Endothelial cell (in vitro differentiated cells): ENCODE results near the gene POLE. TPM values are rescaled to one million over a fixed set of nuclear protein-coding genes. Genes with fewer than 3 reads are reported as not detected.

Experiments
- DNase-seq: peaks from one replicate; pipeline ENCODE4 v3.0.0; 2021; ENCODE audit warnings: low spot score
- H3K27ac Mint-ChIP-seq: one replicate; pipeline ENCODE4 v1.8.0; 2021; ENCODE audit warnings: mixed read lengths, inconsistent platforms; ENCODE audit not compliant: unreplicated experiment
- H3K27me3 Mint-ChIP-seq: one replicate; pipeline ENCODE4 v1.8.0; 2021; ENCODE audit warnings: mild to moderate bottlenecking, moderate library complexity, mixed read lengths, inconsistent platforms; ENCODE audit not compliant: unreplicated experiment
- H3K36me3 Mint-ChIP-seq: one replicate; pipeline ENCODE4 v1.8.0; 2021; ENCODE audit warnings: mild to moderate bottlenecking, low read depth, mixed read lengths, inconsistent platforms; ENCODE audit not compliant: unreplicated experiment
- H3K4me1 Mint-ChIP-seq: one replicate; pipeline ENCODE4 v1.8.0; 2021; ENCODE audit warnings: mild to moderate bottlenecking, mixed read lengths, inconsistent platforms; ENCODE audit not compliant: unreplicated experiment
- H3K4me3 Mint-ChIP-seq: one replicate; pipeline ENCODE4 v1.8.0; 2021; ENCODE audit warnings: mild to moderate bottlenecking, mixed read lengths, inconsistent platforms; ENCODE audit not compliant: unreplicated experiment
- H3K9me3 Mint-ChIP-seq: one replicate; pipeline ENCODE4 v1.8.0; 2021; ENCODE audit warnings: mixed read lengths, inconsistent platforms; ENCODE audit not compliant: unreplicated experiment
- total RNA-seq: library from RNA; stranded (reverse); fragmentation: NEBNext Ultra II Directional; extraction: Animal tissue kit (Norgen Biotek cat#: 25700); gene quantifications from one replicate; pipeline ENCODE4 v1.2.1, GENCODE V29; 2021; ENCODE audit not compliant: unreplicated experiment
- TF ChIP-seq, protein P1 (sequence below): fragments of 200-600 bp; sonication (generic); IDR thresholded peaks from one replicate; pipeline ENCODE4 v1.5.0; 2021; ENCODE audit warnings: antibody characterized with exemption; ENCODE audit not compliant: unreplicated experiment

Gene POLE
- total RNA-seq, 1 donor from 2014 or later, result 137 TPM

DNA sequence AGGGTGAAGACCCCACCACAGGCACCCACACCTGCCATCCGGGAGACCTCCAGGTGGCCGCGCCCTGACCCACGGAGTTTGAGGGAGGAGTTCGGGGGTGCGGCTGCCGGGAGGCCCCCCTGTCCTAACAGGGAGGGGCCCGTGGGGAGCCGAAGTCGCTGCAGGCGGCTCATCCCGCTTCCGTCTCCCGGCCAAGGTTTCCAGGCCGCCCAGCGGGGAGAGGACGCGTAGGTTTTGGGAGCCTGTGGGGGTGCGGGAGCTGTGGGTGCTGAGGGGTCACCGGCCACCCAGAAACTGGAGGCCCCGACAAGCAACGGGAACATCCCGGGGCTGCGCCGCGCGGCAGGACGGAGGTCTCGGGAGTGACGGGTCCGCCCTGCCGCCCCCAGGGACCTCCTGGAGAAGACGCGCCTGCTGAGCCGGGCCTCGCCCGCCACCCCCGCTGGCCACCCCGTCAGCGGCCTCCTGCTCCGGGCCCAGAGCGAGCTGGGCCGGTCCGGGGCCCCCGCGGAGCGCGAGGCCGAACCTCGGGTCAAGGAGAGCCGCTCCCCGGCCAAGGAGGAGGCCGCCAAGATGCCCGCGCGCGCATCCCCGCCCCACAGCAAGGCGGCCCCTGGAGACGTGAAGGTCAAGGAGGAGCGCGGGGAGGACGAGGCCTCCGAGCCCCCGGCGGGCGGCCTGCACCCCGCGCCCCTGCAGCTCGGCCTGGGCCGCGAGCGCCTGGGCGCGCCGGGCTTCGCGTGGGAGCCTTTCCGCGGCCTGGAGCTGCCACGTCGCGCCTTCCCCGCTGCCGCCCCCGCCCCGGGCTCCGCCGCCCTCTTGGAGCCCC lies 104.3 kb downstream of the POLE start:
- no peaks in the 10 kb centered on the region for H3K9me3 Mint-ChIP-seq

DNA sequence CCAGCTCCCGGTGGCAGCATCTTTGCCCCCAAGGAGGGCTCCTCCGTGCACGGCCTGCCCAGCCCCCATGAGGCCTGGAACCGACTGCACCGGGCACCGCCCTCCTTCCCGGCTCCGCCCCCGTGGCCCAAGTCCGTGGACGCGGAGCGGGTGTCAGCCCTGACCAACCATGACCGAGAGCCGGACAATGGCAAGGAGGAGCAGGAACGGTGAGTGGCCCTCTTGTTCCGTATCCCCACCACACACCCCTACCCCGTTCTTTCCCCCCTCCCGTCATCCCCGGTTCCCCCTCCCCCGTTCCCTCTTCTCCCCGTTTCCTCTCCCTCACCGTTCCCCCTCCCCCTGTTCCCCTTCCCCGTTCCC lies 105.1 kb downstream of the POLE start:
- Mint-ChIP-seq H3K9me3 (no peaks in the 10 kb centered on the region), H3K27ac (no peak overlapping the region), H3K36me3 (peaks cover 9% of the 10 kb centered on the region), H3K4me3 (no peak overlapping the region), H3K4me1 (peaks cover 4% of the 10 kb centered on the region), H3K27me3 (peaks cover 8% of the 10 kb centered on the region)
- DNase-seq, result peak; percentile 44
- TF ChIP-seq, protein P1, sequence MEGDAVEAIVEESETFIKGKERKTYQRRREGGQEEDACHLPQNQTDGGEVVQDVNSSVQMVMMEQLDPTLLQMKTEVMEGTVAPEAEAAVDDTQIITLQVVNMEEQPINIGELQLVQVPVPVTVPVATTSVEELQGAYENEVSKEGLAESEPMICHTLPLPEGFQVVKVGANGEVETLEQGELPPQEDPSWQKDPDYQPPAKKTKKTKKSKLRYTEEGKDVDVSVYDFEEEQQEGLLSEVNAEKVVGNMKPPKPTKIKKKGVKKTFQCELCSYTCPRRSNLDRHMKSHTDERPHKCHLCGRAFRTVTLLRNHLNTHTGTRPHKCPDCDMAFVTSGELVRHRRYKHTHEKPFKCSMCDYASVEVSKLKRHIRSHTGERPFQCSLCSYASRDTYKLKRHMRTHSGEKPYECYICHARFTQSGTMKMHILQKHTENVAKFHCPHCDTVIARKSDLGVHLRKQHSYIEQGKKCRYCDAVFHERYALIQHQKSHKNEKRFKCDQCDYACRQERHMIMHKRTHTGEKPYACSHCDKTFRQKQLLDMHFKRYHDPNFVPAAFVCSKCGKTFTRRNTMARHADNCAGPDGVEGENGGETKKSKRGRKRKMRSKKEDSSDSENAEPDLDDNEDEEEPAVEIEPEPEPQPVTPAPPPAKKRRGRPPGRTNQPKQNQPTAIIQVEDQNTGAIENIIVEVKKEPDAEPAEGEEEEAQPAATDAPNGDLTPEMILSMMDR, result no peak

More for the DNA sequence above, 104.3 kb downstream of the POLE start:
- H3K27me3 Mint-ChIP-seq, result peaks cover 8% of the 10 kb centered on the region
- H3K4me1 Mint-ChIP-seq, result peaks cover 4% of the 10 kb centered on the region
- H3K36me3 Mint-ChIP-seq, result peaks cover 7% of the 10 kb centered on the region
- DNase-seq, result no peak
- TF ChIP-seq, protein P1, result no peak
- H3K27ac Mint-ChIP-seq, result no peak overlapping the region
- H3K4me3 Mint-ChIP-seq, result no peak overlapping the region

DNA sequence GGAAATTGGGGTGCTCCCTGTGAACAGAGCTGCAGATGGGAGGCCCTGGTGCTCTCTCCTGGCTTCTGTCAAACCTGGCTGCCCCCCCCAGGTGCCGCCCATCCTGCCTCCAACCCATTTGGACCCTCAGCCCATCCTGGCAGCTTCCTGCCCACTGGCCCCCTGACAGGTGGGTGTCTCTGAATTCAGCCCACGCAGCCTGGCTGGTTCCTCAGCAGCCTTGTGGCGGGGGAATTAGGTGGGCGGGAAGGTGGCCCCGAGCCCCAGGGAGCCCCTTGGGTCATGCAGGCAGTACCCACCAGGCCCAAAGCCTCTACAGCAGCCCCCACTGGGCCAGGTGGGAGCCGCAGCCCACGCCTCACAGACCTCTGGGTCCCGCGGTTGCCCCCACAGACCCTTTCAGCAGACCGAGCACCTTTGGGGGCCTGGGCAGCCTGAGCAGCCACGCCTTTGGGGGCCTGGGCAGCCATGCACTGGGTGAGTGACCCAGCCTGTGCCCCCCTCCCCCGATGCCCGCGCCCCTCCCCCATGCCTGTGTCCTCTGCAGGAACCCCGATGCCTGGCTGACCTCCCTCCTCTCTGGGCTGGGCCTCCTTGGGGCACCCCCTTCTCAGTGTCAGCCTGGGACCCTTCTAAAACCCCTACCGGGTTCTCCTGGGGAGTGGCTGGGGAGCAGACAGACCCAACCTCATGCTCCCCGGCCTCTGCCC lies 105.6 kb downstream of the POLE start:
- Mint-ChIP-seq H3K9me3 (no peaks in the 10 kb centered on the region), H3K4me1 (peaks cover 4% of the 10 kb centered on the region), H3K27me3 (peaks cover 8% of the 10 kb centered on the region), H3K4me3 (no peak overlapping the region), H3K27ac (no peak overlapping the region), H3K36me3 (peaks cover 9% of the 10 kb centered on the region)
- TF ChIP-seq, protein P1, result no peak
- no peak for DNase-seq

DNA sequence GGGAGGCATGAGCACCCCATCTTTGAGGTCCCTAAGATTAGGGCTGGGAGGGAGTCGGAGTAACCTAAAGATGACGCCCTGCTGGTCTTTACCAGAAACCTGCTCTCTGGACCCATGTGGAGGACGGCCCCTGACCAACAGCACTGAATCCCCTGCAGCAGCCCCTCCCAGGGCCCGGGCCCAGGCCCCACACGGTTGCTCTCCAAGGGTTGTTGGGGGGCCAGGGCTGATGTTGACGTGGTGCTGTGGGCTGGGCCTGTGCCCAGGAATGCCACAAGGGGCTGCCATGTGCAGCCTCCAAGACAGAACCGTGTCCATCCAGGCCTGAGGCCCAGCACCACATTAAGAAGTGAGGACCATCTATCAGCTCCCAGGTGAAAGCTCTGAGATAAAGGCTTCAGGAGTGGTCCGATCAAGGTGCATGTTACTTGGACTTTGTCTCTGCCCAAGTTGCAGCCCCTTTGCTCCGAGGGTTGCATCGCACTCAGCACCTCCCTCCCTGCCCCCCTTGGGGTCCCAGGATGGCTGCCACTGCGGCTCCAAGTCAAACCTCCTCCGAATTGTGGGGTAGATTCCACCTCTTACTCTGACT lies 106.3 kb downstream of the POLE start:
- no peak for DNase-seq
- Mint-ChIP-seq H3K4me1 (peaks cover 4% of the 10 kb centered on the region), H3K27ac (no peak overlapping the region), H3K9me3 (no peaks in the 10 kb centered on the region), H3K27me3 (peaks cover 8% of the 10 kb centered on the region), H3K4me3 (no peak overlapping the region), H3K36me3 (peaks cover 9% of the 10 kb centered on the region)
- TF ChIP-seq, protein P1, result no peak

DNA sequence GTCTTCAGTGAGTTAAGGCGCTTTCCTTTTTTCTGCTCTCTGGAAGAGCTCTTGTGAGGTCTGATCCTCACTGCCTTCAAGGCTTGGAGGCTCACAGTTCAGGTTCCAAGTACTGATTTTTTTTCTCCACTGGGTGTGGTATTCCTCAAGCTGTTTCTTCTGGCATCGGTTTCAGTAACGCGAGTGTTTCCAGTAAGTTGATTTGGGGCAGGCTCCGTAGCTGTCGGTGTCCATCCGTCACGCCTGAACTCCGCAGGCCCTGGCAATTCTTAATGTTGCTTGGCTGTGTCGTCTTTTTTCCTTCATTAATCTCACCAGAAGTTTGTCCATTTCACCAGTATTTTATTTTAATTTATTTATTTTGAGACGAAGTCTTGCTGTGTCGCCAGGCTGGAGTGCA lies 107.4 kb downstream of the POLE start:
- H3K27ac Mint-ChIP-seq, result no peak overlapping the region
- no peak for DNase-seq
- no peak overlapping the region for H3K4me3 Mint-ChIP-seq
- peaks cover 9% of the 10 kb centered on the region for H3K36me3 Mint-ChIP-seq
- peaks cover 11% of the 10 kb centered on the region for H3K27me3 Mint-ChIP-seq
- TF ChIP-seq, protein P1, result no peak
- H3K9me3 Mint-ChIP-seq, result no peaks in the 10 kb centered on the region
- peaks cover 4% of the 10 kb centered on the region for H3K4me1 Mint-ChIP-seq
